ENCODE measurements around the gene ADH1B. TPM values are rescaled to one million over a fixed set of nuclear protein-coding genes. Genes with fewer than 3 reads are reported as not detected.

The ADH1B gene
- total RNA-seq, 1 experiment from 2014 or later: not detected

DNA sequence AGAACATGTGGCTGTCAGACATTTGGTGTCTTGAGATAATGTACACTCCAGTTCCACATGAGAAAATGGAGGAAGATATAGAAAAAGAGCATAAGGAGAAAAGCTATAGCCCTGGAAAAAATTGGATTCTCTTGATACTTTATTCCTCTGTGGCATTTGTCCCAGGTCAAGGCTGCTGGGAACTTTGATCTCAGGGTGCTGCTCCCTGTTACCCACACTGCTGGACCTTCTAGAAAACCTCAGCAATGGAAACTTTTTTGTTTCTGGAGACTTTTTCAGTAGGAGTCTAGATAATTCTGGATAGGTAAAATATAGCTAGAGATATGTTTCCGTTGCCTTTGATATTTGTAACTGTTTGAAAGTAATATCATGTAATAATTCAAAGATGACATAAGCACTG, 20.2 kb upstream of the ADH1B start:
- H3K4me2 ChIP-seq (ENCODE audit: low read length): no peak overlapping the region
- ChIA-PET POLR2A (ENCODE audit: unreplicated experiment) (no interaction called here), CTCF (no interaction called here)
- H2AFZ ChIP-seq (ENCODE audit: low read length): no peak overlapping the region
- no peaks in the 10 kb centered on the region for H3K9me3 ChIP-seq (ENCODE audit: low read length)
- no peaks in the 10 kb centered on the region for H3K79me2 ChIP-seq (ENCODE audit: low read length)
- no peaks in the 10 kb centered on the region for H3K9me2 ChIP-seq (replicated peaks; ENCODE audit: low read length)
- H3K27ac ChIP-seq (ENCODE audit: low read length): no peak overlapping the region
- H3K9ac ChIP-seq (ENCODE audit: low read length): no peak overlapping the region
- no peak overlapping the region for H3K4me3 ChIP-seq (ENCODE audit: low read length)
- peaks cover 18% of the 10 kb centered on the region for H3K27me3 ChIP-seq (ENCODE audit: low read length)
- H3K4me1 ChIP-seq (ENCODE audit: insufficient read depth, low read length): no peaks in the 10 kb centered on the region
- H4K20me1 ChIP-seq (ENCODE audit: low read length): no peaks in the 10 kb centered on the region
- H3F3A ChIP-seq (ENCODE audit: low read length, unreplicated experiment): no peaks in the 10 kb centered on the region
- TF ChIP-seq EZH2phosphoT487 (IDR thresholded peaks at IDR 0.05; ENCODE audit: borderline replicate concordance, low read length): no peak
- TF ChIP-seq CTCF (conservative IDR thresholded peaks at IDR 0.05; ENCODE audit: low read depth, low read length): no peak
- TF ChIP-seq EZH2 (IDR thresholded peaks at IDR 0.05; ENCODE audit: low read length, unreplicated experiment): no peak
- no peaks in the 10 kb centered on the region for H3K36me3 ChIP-seq (ENCODE audit: low read depth, low read length)
- ATAC-seq (no peak), DNase-seq (no peak)
- intact Hi-C loops (cut with micrococcal nuclease): no loop called here
- no TSS peak for BruUV-seq (replicated peaks)

DNA sequence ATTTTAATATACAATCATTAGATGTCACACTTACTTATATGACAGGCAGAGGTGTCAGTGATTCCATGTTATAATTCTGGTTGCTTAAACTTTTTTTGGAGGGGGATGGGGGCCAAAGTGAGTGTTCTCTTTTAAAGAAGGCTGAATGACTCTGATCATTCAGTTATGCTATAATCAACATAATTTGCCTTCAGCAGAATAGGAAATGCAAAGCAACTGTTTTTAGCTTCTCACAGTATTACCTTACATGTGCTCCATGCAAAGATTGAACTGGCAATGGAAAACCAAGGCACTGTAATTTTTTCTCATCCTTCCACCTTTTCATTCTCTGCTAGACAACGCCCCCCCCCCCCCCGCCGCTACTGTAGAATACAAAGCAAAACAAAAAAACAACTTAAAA, 18.0 kb upstream of the ADH1B start:
- no peaks in the 10 kb centered on the region for H3F3A ChIP-seq (ENCODE audit: low read length, unreplicated experiment)
- no peaks in the 10 kb centered on the region for H3K4me1 ChIP-seq (ENCODE audit: insufficient read depth, low read length)
- no peak overlapping the region for H3K4me3 ChIP-seq (ENCODE audit: low read length)
- DNase-seq: no peak
- no peak for ATAC-seq
- H3K4me2 ChIP-seq (ENCODE audit: low read length): no peak overlapping the region
- no TSS peak for BruUV-seq (replicated peaks)
- H3K79me2 ChIP-seq (ENCODE audit: low read length): no peaks in the 10 kb centered on the region
- peaks cover 18% of the 10 kb centered on the region for H3K27me3 ChIP-seq (ENCODE audit: low read length)
- intact Hi-C loops (cut with micrococcal nuclease): no loop called here
- H3K27ac ChIP-seq (ENCODE audit: low read length): no peak overlapping the region
- TF ChIP-seq EZH2 (IDR thresholded peaks at IDR 0.05; ENCODE audit: low read length, unreplicated experiment) (no peak), EZH2phosphoT487 (IDR thresholded peaks at IDR 0.05; ENCODE audit: borderline replicate concordance, low read length) (no peak), CTCF (conservative IDR thresholded peaks at IDR 0.05; ENCODE audit: low read depth, low read length) (no peak)
- no peak overlapping the region for H2AFZ ChIP-seq (ENCODE audit: low read length)
- H3K9me2 ChIP-seq (replicated peaks; ENCODE audit: low read length): no peaks in the 10 kb centered on the region
- no peaks in the 10 kb centered on the region for H3K36me3 ChIP-seq (ENCODE audit: low read depth, low read length)
- ChIA-PET POLR2A (ENCODE audit: unreplicated experiment) (no interaction called here), CTCF (no interaction called here)
- no peaks in the 10 kb centered on the region for H3K9me3 ChIP-seq (ENCODE audit: low read length)
- H4K20me1 ChIP-seq (ENCODE audit: low read length): no peaks in the 10 kb centered on the region
- no peak overlapping the region for H3K9ac ChIP-seq (ENCODE audit: low read length)

DNA sequence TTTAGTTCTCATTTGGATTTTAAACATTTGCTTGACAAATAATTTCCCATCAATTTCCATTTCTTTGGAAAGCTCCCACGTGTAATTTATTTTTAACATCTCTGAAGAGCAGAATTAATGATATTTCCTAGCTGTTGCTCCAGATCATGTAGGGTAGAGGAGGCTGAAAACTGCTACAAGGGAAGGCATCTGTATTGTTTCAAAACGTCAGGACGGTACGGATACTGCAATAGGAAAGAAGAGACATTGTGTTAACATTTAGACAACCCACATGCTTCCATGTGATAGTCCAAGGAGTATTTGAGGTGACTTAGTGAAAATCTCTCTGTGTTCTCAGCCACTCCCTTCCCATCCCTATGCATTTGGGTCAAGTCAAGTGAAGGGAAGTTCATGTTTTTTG, 15.4 kb upstream of the ADH1B start:
- H3K4me3 ChIP-seq (ENCODE audit: low read length): no peak overlapping the region
- no peaks in the 10 kb centered on the region for H3F3A ChIP-seq (ENCODE audit: low read length, unreplicated experiment)
- H3K9me3 ChIP-seq (ENCODE audit: low read length): no peaks in the 10 kb centered on the region
- H2AFZ ChIP-seq (ENCODE audit: low read length): no peak overlapping the region
- H3K27ac ChIP-seq (ENCODE audit: low read length): no peak overlapping the region
- ATAC-seq (no peak), DNase-seq (no peak)
- no peaks in the 10 kb centered on the region for H3K79me2 ChIP-seq (ENCODE audit: low read length)
- TF ChIP-seq EZH2 (IDR thresholded peaks at IDR 0.05; ENCODE audit: low read length, unreplicated experiment) (no peak), EZH2phosphoT487 (IDR thresholded peaks at IDR 0.05; ENCODE audit: borderline replicate concordance, low read length) (no peak), CTCF (conservative IDR thresholded peaks at IDR 0.05; ENCODE audit: low read depth, low read length) (no peak)
- BruUV-seq (replicated peaks): no TSS peak
- H3K27me3 ChIP-seq (ENCODE audit: low read length): peaks cover 18% of the 10 kb centered on the region
- no peaks in the 10 kb centered on the region for H3K9me2 ChIP-seq (replicated peaks; ENCODE audit: low read length)
- no peaks in the 10 kb centered on the region for H3K36me3 ChIP-seq (ENCODE audit: low read depth, low read length)
- no peak overlapping the region for H3K4me2 ChIP-seq (ENCODE audit: low read length)
- intact Hi-C loops (cut with micrococcal nuclease): no loop called here
- ChIA-PET POLR2A (ENCODE audit: unreplicated experiment) (no interaction called here), CTCF (no interaction called here)
- no peaks in the 10 kb centered on the region for H4K20me1 ChIP-seq (ENCODE audit: low read length)
- no peaks in the 10 kb centered on the region for H3K4me1 ChIP-seq (ENCODE audit: insufficient read depth, low read length)
- no peak overlapping the region for H3K9ac ChIP-seq (ENCODE audit: low read length)
